ENCODE data around the gene B3GAT3. TPM values are rescaled to one million over a fixed set of nuclear protein-coding genes. Genes with fewer than 3 reads are reported as not detected.

B3GAT3 gene
- total and polyA plus RNA-seq, 2 of the 8 experiments (the other 6 are each of a cell fraction or from before 2014, with no cell fraction given), result 28.0 to 39.0 TPM

DNA sequence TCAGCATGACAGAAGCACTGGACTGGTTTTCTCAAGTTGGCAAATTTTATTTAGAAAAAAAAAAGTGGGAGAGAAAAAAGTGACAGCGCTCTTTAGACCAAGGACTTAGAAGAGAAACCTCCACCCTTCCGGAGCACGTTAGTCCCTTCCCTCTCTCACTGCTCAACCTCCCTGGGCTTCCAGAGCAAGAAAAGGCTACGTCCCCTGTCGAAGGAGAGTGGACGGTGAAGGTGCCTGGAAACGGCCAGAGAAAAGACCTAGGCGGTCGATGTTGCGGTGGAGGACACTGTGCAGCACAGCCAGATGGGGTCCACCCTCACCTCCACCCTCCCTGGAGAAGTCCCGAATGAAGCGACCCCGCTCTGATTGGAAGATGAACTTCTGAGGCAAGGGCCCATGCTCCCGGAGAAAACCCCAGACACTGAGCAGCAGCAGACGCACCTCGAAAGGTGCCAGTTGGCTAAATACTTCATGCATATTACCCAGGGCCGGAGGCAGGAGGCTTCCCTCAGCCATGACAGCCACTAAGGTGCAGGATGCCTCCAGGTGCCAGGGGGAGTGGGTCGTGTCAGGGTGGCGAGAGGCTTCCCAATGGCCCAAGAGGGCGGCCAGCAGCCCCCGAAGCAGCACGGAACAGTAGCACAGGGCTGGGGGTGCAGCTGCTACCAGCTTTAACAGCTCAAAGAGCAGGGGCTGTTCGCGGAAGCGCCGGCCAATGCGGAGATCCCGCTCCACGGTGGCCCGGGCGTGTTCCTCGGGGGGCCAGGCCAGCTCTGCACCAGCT, 25.2 kb upstream of the B3GAT3 start:
- no peak overlapping the region for H2BK5ac ChIP-seq (ENCODE audit: low read depth, low read length)
- H3K56ac ChIP-seq (replicated peaks; ENCODE audit: insufficient read length, low read depth, low read length), result no peak overlapping the region
- H2BK15ac ChIP-seq (ENCODE audit: low read length), result no peak overlapping the region
- H4K20me1 ChIP-seq (replicated peaks in 1 of 2; ENCODE audit: control insufficient read depth in 1 of 2, insufficient read depth in 2 of 2, low read length in 2 of 2), result peaks cover 3 to 21% of the 10 kb centered on the region in 2 experiments
- H3K9ac ChIP-seq (replicated peaks in 1 of 4; ENCODE audit: extremely low read depth in 1 of 4, low read depth in 3 of 4, low read length in 3 of 4), result no peak overlapping the region
- ChIA-PET POLR2A (ENCODE audit: partially characterized antibody) (interaction anchor here (0.5 to 50.4 kb wide), 15 partner anchors 10 to 208 kb away, joined by 3 to 2041 read pairs (median 6); partner anchors contain the start of genes B3GAT3, BSCL2, C11orf98 and CSKMT), CTCF (ENCODE audit: partially characterized antibody) (interaction anchor here (0.8 to 2.0 kb wide), 7 partner anchors 18 to 122 kb away, joined by 3 to 12 read pairs (median 4); partner anchors contain the start of genes C11orf98 and CSKMT)
- H2BK12ac ChIP-seq (ENCODE audit: low read depth, low read length), result no peak overlapping the region
- no peak overlapping the region for H4K91ac ChIP-seq (replicated peaks; ENCODE audit: insufficient read length, low read length)
- no peak overlapping the region for H2AFZ ChIP-seq (ENCODE audit: low read length)
- FAIRE-seq, result no peak
- H3K23me2 ChIP-seq (ENCODE audit: low read depth, low read length), result peaks cover 5% of the 10 kb centered on the region; the same call in 1 of the 2 replicates
- no peak overlapping the region for H4K5ac ChIP-seq (ENCODE audit: insufficient read length, low read depth, low read length)
- H2AK5ac ChIP-seq (ENCODE audit: low read depth, low read length), result no peak overlapping the region
- no peak overlapping the region for H3K18ac ChIP-seq (ENCODE audit: extremely low read depth, low read length)
- no peak overlapping the region for H2BK20ac ChIP-seq (ENCODE audit: low read length)
- no peak for DNase-seq (ENCODE audit: low read depth in 1 of 2, low spot score in 2 of 2)
- no peak overlapping the region; the same call in 1 of the 2 replicates for H4K8ac ChIP-seq (ENCODE audit: extremely low read depth, insufficient read depth, low read length)
- no peaks in the 10 kb centered on the region for H3K9me3 ChIP-seq (ENCODE audit: insufficient read depth in 2 of 2, low read depth in 1 of 2, low read length in 1 of 2)
- WGBS, 2 experiments (ENCODE audit: extremely low coverage in 1 of 2, insufficient coverage in 1 of 2, insufficient read length in 1 of 2, insufficient replicate concordance in 2 of 2, low coverage in 1 of 2, low lambda C conversion rate in 2 of 2, missing lambda C conversion rate in 1 of 2), result 80% methylated on average over 30 of the region's 32 CpGs; no CpG with 5 or more reads in 1 of the 2 experiments
- H3K4me1 ChIP-seq (replicated peaks in 1 of 4; ENCODE audit: control insufficient read depth in 3 of 4, insufficient read depth in 4 of 4, low read length in 3 of 4), result no peaks in the 10 kb centered on the region; a peak in 2 of 7 replicates
- H2BK120ac ChIP-seq (replicated peaks; ENCODE audit: low read depth, low read length), result no peak overlapping the region
- H3K23ac ChIP-seq (ENCODE audit: insufficient read length), result no peak overlapping the region
- H3K79me1 ChIP-seq (ENCODE audit: low read depth, low read length), result peaks cover 10% of the 10 kb centered on the region
- no peak overlapping the region for H3K4ac ChIP-seq (replicated peaks; ENCODE audit: insufficient read length, low read depth, low read length)
- peaks cover 0 to 28% (median 7%) of the 10 kb centered on the region in 4 experiments; a peak in 6 of 8 replicates for H3K36me3 ChIP-seq (ENCODE audit: control insufficient read depth in 2 of 4, insufficient read depth in 4 of 4, low read length in 3 of 4)
- no peaks in the 10 kb centered on the region for H3K27me3 ChIP-seq (replicated peaks in 1 of 4; ENCODE audit: control insufficient read depth in 3 of 4, extremely low read depth in 1 of 4, insufficient read depth in 3 of 4, low read length in 3 of 4)
- peaks cover 11 to 50% of the 10 kb centered on the region in 2 experiments for H3K79me2 ChIP-seq (ENCODE audit: control insufficient read depth in 1 of 2, insufficient read depth in 2 of 2, low read length in 2 of 2)
- no peak for TF ChIP-seq KDM1A (IDR thresholded peaks at IDR 0.05; ENCODE audit: borderline replicate concordance, low read length)
- H3K27ac ChIP-seq (ENCODE audit: low read depth, low read length), result no peak overlapping the region
- peak overlapping the region in 1 of 4 experiments; percentile 86; a peak in 4 of 8 replicates for H3K4me3 ChIP-seq (ENCODE audit: extremely low read depth in 1 of 4, insufficient read depth in 2 of 4, low read depth in 3 of 4, low read length in 4 of 4)
- no peak overlapping the region for H3K14ac ChIP-seq (ENCODE audit: insufficient read length)
- peak overlapping the region; percentile 20 to 35; a peak in 3 of 4 replicates for H3K4me2 ChIP-seq (ENCODE audit: insufficient read depth in 1 of 2, low read depth in 2 of 2, low read length in 2 of 2)

All from H1 (cell line).